Mesodermal cell (in vitro differentiated cells): ENCODE measurements around the gene GPR101.
"Not testable (repeated sequence)": the region's sequence is repeated elsewhere in the genome, so short reads cannot be mapped to it uniquely, and the experiment has no call there.

Experiments
- H3K27ac ChIP-seq: 2 replicates; pipeline ENCODE4 v1.7.0; 2013; ENCODE audit warnings: mild to moderate bottlenecking, low read depth, low read length, moderate library complexity; ENCODE audit not compliant: severe bottlenecking
- H3K36me3 ChIP-seq: 2 replicates; pipeline ENCODE4 v1.7.1; 2013; ENCODE audit warnings: mild to moderate bottlenecking, low read length, moderate library complexity; ENCODE audit not compliant: control insufficient read depth, insufficient read depth
- H3K4me1 ChIP-seq: one replicate; pipeline ENCODE4 v1.7.1; 2013; ENCODE audit warnings: mild to moderate bottlenecking, low read length; ENCODE audit not compliant: insufficient read depth, control insufficient read depth, poor library complexity, severe bottlenecking
- H3K4me3 ChIP-seq: 2 replicates; pipeline ENCODE4 v1.7.0; 2013; ENCODE audit warnings: low read length, control low read depth, mild to moderate bottlenecking; ENCODE audit not compliant: insufficient read depth, poor library complexity, severe bottlenecking; ENCODE audit errors: extremely low read depth
- H3K9me3 ChIP-seq: 2 replicates; pipeline ENCODE4 v1.7.1; 2013; ENCODE audit warnings: mild to moderate bottlenecking, low read length, moderate library complexity; ENCODE audit not compliant: control insufficient read depth
- WGBS, 2 experiments: methylation state at CpG; one replicate each; pipeline ENCODE4 v1.1.5; 2013; ENCODE audit warnings: missing lambda C conversion rate in 2 of 2; ENCODE audit not compliant: insufficient coverage in 2 of 2; 5-methylcytosine and 5-hydroxymethylcytosine counted together

GPR101 gene

DNA sequence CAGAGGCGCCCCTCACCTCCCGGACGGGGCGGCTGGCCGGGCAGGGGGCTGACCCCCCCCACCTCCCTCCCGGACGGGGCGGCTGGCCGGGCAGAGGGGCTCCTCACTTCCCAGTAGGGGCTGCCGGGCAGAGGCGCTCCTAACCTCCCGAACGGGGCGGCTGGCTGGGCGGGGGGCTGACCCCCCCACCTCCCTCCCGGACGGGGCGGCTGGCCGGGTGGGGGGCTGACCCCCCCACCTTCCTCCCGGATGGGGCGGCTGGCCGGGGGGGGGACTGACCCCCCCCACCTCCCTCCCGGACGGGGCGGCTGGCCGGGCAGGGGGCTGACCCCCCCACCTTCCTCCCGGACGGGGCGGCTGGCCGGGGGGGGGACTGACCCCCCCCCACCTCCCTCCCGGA is 33.6 kb downstream of the GPR101 start:
- not testable (repeated sequence) for H3K36me3 ChIP-seq, H3K27ac ChIP-seq, H3K4me1 ChIP-seq, H3K9me3 ChIP-seq, H3K4me3 ChIP-seq
- no CpG with 5 or more reads among the region's 31 CpGs for WGBS, 2 experiments

DNA sequence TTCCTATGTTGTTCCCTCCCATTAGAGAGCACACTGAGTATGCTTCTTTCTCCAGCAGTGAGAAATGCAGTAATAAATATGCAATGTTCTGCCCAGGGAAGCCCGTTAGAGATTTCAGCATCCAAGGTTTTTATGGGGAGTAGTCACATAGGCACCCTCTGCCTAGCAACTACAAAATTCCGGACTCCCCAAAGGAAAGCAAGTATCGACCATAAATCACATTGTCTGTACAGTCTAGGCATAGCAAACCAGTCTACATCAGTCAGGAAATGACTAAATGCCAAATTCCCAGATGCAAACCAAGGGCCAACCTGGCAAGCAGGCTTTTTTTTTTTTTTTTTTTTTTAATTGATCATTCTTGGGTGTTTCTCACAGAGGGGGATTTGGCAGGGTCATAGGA is 34.8 kb downstream of the GPR101 start:
- H3K27ac ChIP-seq, result no peak overlapping the region
- H3K9me3 ChIP-seq, result no peaks in the 10 kb centered on the region
- no CpG with 5 or more reads among the region's 3 CpGs for WGBS, 2 experiments
- H3K36me3 ChIP-seq, result no peaks in the 10 kb centered on the region
- no peaks in the 10 kb centered on the region for H3K4me1 ChIP-seq
- no peak overlapping the region for H3K4me3 ChIP-seq
